HG03095 (cell line): ENCODE results near the gene RPL27.

Source experiments
- ATAC-seq: cut with Tn5 transposase; IDR thresholded peaks from one replicate; pipeline ENCODE4 v1.9.1; 2021; ENCODE audit warnings: moderate library complexity; ENCODE audit not compliant: unreplicated experiment

RPL27 gene

DNA sequence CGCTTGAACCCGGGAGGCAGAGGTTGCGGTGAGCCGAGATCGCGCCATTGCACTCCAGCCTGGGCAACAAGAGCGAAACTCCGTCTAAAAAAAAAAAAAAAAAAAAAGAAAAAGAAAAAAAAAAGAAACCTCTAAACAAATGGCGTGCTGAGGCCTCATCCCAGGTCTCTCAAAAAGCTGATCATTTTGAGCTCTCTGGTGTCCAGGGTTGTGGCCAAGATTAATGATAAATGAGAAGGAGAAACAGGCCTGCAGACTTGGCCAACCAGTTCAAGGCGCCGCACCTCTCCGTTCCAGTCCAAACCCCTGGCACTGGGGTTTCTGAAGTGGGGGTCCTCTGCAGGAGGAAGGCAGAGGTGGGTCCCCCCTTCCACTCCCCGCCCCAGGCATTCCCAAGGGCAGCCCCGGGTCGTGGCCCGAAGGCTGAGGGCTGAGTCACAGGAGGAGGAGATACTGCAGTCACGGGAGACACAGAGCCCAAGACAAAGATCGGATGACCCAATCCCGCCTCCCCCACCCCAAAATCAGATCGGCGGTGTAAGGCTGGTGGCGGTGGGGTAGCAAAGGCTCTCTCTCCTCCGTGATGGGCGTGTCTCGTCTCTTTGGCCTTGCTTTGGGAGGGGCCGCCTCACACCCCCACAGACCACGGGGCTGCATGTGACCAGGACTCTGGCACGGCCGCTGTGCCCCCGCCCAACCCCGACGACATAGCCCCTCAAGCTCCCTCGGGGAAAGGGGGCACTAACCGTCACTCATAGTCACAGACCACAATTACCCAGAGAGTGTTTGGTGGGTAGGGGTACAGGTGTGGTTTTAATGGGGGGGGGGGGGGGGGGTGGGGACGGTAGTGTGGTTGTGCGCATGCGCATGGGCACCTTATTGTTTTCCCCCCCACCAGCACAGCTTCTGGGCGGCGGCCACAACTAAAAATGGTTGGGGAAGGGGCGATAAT, 22.8 kb downstream of the RPL27 start:
- ATAC-seq = no peak

DNA sequence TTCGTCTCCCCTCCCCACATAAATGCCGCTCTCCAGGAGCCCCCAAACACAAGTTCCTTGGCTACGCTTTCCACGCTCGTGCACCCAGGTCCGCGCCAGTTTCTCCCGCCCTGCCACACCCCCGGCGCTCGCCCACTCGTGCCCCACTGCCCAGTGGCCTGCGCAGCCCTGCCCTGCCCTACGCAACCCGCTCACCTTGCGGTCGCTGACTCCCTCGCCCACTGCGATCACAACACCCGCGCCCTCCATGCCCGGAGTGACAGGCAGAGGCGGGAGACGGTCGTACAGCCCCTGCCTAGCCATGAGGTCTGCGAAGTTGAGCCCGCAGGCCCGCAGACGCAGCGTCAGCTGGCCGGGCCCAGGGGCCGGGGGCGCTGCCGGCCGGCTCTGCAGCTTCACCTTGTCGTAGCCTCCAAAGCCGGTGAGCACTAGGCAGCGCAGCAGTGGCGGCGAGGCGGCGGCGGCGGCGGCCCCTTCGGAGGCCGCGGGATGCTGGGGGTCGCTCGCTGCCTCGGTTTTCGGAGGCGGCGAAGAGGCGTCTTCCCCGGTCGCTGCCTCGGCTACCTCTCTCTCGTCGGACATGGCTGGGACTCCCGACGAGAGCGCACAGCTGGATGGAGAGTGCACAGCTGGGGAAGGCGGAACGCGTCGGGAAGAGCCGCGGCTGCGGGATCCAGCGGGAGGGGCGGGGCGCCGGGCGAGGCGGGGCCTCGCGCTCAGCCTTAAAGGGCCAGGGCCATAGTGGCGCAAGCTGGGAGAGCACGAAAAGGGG, 23.7 kb downstream of the RPL27 start, which contains the start of gene VAT1:
Gene VAT1, minus strand, starts transcription at position 645 of the 772 bp plus-strand sequence. Its CDS starts 63 bp downstream, at position 582.
- ATAC-seq = no peak

DNA sequence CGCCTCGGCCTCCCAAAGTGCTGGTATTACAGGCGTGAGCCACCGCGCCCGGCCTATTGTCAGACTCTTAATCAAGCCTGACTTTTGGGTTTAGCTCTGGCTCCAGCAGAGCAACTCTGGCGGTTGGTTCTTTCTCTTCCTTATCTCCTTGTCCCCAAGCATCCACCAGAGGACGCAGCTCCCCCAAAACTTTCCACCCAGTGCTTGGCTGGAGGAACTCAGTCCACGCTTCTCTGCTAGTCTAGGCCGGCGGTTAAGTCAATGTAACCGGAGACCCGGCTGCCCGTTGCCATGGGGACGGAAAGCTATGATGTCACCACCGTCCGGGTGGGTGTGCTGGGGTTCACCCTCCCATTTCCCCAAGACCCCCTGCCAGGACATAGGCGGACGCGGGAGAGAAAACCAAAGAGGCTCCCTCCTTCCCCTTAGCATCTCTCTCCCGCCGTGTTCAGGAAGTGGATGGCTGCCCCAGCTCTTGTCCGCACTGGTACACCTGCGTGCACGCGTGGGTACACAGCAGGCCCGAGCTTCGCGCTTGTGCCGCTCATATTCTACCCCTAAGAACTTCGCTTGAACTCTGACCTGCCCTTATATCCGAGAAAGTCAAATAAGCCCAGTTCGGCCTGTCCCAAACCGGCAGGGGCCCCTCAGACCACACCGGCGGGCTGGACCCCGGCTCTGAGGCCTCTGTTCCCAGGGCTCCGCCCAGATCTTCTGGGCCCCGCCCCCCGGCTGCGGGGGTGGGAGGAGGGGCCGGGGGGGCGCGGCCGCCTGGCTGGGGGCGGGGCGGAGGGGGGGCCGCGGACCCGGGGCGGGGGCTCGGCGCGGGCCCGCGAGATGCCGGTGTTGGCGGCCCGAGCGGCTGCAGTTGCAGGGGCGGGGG, 26.4 kb downstream of the RPL27 start, which contains the start of gene RND2:
Gene RND2, plus strand, starts transcription at position 825 of the 883 bp plus-strand sequence. CDS start 117 bp downstream, outside the sequence.
- no peak for ATAC-seq

DNA sequence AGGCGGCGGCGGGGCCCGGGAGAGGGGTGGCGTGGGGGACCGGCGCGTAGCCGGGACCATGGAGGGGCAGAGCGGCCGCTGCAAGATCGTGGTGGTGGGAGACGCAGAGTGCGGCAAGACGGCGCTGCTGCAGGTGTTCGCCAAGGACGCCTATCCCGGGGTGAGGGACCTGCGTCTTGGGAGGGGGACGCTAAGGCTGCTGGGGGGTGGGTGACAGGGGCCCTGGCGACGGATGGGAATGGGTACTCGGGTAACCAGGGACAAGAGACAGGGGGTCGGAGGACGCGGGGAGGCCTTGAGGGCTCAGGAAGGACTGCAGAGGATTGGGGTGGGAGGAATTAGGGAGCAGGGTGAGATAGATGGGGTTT, 27.1 kb downstream of the RPL27 start:
- ATAC-seq = no peak

DNA sequence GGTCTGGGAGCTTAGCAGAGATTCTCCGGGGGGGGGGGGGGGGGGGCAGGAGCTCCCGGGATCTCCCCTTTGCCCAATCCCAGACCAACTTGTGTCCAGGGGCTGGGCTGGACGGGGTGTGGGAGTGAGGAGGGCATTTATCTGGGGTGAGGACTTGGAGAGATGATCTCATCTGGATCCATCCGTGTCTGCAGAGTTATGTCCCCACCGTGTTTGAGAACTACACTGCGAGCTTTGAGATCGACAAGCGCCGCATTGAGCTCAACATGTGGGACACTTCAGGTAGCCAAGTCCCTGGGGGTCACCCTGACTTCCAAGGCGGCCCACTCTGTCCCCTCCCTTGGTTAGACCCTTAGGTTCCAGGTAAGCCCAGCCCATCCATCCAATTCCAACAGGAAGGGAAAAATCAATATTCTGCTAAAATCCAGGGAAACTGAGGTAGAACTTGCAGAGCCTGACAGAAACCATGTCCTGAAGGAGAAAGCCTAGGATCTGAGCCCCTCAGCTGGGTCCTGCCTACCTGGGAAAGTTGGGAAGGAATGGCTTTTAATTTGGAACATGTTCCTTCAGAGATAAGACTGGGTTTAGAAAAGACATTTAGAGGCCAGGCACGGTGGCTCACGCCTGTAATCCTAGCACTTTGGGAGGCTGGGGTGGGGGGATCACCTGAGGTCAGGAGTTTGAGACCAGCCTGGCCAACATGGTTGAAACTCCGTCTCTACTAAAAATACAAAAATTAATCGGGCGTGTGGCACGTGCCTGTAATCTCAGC, 27.7 kb downstream of the RPL27 start:
- no peak for ATAC-seq

DNA sequence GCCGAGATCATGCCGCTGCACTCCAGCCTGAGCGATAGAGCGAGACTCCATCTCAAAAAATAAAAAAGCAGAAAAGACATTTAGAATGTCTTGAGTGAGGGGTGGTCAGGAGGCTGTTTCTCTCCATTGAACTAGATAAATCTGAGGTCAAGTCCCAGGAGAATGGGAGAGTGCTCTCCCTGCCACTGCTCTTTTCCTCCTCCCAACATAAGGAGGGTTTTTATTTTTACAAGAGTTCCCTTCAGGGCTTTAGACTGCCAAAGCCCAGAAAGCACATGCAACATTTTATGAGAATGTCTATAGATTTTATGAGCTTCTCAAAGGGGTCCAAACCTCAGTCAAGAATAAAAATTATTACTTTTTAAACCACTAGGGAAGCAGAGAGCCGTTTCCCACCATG, 28.4 kb downstream of the RPL27 start:
- no peak for ATAC-seq

DNA sequence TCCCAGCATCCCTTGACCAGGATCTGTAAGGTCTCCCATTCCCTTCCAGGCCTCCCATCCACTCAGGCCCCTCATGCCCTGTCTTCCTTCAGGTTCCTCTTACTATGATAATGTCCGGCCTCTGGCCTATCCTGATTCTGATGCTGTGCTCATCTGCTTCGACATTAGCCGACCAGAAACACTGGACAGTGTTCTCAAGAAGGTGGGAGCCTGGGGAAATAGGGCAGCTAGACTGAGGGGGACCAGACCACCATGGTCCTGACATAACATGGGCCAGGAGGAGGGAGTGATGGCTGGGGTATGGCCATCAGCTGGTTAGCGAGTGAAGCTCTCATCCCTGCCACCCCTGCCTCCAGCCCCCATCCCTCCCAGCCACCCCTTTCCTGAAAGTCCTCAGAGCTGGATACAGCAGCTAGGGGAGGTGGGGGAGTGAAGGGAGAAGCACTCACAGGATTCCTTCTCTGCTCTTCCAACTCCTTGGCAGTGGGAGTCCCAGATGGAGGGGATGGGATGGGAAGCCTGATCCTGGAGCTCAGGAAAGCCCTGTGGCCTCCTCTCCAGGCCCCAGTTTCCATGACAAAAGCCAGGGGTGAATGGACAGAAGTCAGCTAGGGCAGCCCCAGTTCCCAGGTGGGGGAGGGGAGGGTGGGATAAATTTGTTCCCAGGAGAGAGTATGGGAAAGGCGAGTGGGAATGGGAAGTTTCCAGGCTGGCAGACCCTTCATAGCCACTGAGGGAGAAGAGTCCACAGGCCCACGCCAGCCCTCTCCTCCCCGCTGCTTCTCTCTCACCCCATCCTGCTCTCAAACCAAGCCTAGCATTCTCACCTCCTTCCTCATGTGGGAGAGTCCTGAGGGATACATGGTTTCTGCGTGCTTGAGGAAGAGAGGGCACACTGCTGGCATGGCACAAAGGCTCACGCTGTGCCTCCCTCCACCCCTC, 29.1 kb downstream of the RPL27 start:
- no peak for ATAC-seq

DNA sequence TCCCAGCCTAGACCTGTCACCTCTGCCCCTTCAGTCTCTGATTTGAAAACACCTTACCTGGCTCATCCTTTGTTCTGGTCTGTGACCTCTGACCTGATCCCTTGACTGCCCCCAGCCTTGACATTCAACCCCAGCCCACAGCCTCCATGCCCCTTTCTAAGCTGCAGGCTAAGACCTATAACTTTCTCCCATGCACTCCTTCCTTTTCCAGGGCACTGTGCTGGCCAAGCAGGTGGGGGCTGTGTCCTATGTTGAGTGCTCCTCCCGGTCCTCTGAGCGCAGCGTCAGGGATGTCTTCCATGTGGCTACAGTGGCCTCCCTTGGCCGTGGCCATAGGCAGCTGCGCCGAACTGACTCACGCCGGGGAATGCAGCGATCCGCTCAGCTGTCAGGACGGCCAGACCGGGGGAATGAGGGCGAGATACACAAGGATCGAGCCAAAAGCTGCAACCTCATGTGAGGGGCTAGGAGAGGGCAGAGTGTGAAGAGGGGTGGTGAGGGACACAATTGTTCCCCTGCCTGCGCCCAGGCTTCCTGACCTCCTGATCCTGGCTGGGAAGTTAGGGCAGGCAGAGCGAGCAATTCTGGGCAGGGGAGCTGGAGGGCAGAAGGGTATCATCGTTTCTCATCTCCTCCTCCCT, 30.1 kb downstream of the RPL27 start:
- ATAC-seq = no peak

DNA sequence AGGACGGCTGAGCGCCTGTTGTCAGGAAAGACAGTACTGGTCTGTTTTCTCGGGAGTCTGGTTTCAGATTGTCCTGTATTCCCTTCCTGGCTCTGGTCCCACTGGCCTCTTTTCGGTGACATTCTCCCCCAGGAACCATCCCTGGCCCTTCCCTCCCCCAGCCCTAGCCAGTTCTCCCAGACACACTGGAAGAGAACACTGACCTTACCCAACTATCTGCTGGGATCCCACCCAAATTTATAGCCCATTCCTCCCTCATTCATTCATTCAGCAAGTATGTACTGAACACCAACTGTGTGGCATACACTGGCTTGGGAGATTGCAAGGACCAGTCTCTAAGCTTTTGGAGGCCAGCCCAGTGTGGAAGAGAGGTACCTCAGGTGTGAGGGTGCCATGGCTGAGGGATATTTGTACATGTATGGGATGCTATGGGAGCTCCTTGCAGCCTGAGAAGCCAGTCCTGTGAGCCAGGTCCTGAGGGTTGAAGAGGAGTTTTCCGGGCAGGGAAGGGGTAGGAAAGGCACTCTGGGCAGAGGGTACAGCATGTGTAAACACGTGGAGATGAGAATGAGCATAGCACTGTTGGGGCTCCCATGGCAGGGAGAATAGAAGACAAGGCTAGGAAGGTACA, 32.0 kb downstream of the RPL27 start:
- no peak for ATAC-seq

DNA sequence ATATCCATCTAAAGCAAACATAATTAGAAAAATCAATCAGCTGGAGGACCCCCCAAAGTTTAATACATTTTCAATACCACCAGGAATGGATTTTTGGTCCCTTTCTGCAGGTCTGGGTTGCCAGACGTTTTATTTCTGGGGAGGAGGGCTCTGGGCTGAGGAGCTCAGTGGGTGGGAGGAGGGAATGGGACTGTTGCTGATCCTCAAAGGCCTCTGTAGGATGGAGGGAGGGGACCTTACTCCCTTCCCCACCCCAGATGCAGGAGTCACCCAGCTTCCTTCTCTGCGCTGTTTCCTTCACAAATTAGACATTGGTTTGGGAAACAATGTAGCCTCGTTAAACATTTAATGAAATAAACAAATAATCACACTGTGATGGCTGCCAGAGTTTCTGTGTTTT, 33.4 kb downstream of the RPL27 start:
- ATAC-seq = no peak

DNA sequence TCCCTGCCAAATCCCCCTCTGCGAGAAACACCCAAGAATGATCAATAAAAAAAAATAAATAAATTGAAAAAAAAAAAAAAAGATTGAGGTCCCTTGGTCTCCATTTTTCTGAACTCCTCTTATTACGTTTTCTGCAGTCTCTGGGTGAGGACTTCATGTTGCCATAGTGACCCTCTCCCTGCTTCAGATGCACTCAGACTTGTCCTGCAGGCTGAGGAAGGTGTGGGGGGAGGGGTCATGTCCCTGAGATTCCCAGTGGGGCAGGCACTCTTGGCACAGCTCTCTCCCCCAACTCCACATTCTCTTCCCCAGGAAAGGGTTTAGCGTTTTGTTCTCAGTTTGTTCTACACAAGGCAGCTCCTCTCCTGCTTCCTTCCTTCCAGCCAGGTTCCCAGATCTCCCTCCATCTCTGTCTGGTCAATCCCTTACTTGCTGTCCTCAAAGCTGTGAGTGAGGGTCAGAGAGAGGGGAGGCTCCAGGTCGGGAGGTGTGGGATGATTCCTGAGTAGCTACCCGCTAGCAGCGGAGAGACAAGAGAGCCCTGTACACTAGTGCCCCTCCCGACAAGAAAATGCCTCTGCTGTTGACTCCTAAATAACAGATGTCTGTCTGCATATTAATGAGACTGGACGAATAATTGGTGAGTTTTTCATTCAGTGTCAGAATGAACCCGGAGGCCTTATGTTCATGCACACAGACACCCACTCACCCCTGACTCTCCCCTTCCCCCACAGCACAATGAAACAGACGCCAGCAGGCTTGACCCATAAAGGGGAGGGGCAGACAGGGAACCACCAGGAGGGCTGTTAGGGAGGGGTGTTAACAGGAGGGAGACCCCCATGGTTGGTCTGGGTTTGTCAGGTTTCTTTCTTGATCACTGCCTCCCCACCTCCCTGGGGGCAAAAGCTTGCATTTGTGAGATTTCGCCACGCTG, 36.0 kb downstream of the RPL27 start:
- no peak for ATAC-seq

DNA sequence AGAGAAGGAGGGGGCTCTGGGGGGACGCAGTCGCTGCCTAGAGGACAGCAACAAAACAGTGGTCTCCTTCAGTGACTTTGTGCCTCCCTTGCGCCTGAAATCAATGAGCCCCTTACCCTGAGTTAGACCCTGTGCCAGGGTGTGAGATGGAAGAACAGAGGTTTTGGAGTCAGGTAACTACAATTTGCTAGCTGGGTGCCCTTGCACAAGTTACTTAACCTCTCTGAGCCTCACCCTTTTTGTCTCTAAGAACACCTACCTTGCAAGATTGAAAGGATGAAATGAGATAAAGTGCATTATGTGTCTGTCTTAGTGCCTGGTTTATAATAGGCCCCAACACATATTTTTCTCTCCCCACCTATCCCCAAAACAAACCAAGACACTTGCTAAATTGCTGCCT, 36.7 kb downstream of the RPL27 start:
- ATAC-seq = no peak

DNA sequence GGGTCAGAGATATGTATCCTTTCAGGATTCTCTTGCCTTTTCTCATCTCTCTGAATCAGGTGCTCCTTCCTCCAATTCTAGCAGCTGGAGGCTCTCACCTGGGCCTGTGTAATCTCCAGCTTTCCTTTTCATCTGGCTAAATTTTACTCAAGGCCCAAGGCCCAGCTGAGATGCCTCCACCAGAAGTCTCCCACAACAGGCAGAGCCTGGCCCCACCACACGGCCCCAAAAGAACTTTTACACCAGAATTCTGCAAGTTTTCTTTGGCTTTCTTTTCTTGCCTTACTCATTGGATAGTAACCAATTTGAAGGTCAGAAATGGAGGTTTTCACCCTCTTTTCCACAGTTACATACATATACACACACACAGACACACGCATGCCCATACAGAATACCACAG, 41.4 kb downstream of the RPL27 start:
- no peak for ATAC-seq

DNA sequence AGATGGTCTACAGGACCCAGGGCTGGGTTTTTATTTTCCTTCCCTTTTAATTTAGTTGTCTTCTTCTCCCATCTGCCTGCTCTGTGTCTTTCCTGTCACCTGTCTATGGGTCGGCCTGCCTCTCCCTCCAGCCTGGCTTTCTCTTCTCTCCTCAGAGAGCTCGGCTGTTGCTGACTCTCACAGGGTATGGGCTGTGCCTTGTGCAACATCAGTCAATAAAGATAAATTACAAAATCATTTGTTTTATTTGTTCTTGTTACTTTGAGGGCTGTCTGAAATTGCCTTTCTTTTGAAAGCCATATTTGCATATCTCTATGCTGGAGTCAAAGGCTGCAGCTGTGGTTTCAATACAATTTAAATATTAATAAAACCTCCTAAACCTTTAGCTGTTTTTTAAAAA, 42.4 kb downstream of the RPL27 start:
- no peak for ATAC-seq

DNA sequence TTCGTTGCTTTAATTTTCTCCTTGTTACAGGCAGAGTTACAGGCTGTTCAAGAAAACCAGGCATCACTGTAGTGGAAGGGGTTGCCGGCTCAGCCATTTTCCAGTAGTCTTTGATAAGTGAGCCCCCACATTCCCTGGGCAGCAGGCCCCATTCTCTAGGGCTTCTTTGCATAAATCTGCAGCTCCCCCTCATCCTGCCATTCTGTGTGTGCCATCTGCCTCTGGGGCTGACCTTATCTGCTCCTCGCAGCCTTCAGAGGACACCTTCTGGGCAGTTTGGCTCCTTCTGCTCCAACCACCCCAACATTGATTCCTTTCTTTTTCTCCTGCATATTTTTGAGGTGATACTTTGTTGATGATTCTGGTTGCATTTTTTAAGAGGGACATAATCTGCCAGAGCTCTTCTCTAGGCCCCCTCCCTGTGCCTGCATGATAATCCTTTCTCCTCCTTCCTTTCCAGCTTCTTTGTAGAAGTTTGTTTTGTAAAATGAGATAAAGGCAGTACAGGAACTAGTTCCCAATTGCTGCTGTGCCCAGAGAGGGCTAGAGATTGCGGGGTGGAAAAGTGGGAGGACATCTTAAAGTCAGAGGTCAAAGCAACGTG, 43.9 kb downstream of the RPL27 start:
- no peak for ATAC-seq

DNA sequence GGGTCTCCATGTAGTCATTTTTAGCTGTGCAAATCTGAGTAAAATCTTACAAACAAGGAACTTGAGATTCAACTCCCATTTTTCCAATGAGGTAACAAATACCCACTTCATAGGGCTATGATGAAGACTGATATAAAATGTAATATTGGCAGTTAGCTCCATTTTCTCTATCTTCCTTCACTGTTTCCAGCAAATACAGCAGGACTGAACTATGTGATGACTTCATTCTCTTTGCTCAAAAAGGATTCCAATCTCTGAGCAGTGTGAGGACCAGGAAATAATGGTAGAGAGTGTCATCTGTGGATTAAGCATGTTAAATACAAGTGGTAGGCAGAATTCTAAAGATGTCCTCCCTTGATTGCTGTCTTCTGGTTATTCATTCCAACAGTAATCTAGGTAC, 45.1 kb downstream of the RPL27 start:
- no peak for ATAC-seq

DNA sequence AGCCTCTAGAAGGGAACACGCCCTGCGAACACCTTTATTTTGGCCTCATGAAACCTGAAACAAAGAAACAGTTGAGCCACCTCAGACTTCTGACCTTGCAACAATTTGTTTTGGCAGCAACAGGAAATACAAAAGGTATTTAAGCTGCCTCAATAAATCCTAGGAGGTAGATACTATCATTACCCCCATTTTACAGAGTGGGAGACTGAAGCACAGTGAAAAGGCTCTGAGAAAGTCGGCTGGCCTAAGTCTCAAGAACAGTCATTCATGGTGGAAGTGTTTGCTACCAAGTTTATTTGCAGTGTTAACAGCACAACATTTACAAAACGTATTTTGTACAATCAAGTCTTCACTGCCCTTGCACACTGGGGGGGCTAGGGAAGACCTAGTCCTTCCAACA, 45.8 kb downstream of the RPL27 start:
- ATAC-seq = no peak
